ENCODE results near the gene OR4M1.
"Not testable (repeated sequence)": the region's sequence is repeated elsewhere in the genome, so short reads cannot be mapped to it uniquely, and the experiment has no call there.

Gene OR4M1

DNA sequence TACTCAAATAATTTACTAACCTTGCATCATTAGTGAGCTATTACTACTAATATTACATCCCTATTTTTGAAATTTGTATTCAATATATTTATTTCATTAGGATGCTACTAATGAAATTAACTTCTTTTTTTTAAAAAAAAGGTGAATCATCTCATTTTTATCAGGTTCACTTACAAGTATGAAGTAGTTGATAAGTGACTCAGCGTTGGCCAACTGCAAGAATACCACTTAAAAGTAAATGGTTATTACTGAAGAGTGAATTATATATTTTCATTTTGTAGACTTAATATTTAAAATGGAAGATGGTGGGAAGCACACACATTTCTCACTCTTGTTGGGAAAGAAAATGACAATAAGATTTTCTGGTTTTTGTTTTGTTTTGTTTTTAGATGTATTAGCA is 49.9 kb downstream of the OR4M1 start:
- no peak for DNase-seq (ENCODE audit: low spot score)

DNA sequence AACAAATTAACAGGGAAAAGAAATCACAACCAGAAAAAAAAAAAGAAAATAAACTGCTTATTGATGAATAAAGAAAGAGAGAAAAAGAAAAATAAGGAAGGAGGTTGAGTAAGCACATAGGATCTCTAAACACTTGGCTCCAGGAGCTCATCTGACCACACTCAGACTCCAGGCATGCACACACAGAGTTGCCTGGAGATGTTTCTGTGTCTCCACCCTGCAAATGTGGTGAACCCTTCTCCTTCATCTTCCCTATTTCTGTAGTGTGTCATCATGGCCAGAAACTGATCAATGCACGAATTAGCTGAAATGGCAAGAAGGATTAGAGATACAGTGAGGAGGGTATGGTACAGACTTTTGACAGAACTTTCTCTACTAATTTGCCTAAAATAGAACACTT is 50.5 kb downstream of the OR4M1 start:
- no peak for DNase-seq (ENCODE audit: low spot score)

DNA sequence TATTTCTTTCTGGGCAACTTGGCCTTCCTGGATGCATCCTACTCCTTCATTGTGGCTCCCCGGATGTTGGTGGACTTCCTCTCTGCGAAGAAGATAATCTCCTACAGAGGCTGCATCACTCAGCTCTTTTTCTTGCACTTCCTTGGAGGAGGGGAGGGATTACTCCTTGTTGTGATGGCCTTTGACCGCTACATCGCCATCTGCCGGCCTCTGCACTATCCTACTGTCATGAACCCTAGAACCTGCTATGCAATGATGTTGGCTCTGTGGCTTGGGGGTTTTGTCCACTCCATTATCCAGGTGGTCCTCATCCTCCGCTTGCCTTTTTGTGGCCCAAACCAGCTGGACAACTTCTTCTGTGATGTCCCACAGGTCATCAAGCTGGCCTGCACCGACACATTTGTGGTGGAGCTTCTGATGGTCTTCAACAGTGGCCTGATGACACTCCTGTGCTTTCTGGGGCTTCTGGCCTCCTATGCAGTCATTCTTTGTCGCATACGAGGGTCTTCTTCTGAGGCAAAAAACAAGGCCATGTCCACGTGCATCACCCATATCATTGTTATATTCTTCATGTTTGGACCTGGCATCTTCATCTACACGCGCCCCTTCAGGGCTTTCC is 54.4 kb downstream of the OR4M1 start:
- DNase-seq (ENCODE audit: low spot score) = not testable (repeated sequence)

DNA sequence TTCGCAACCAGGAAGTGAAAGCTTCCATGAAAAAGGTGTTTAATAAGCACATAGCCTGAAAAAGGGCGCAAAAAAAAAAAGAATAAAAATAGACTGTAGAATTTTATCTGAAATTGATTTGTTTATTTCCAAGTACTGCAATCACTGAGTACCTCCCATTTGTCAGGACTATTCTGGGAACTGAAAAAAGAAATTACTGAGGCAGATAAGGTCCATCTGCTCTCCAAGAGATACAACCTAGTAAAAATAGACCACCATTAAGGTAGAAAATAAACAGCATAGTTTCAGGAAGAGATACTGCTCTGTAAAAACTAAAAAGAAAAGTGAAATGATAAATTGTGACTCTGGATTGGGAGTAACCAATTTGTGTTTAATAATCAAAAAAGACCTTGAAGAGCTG is 55.0 kb downstream of the OR4M1 start:
- no peak for DNase-seq (ENCODE audit: low spot score)
